Loucy (cell line): Measurements from ENCODE around the gene NPEPL1.

ENCODE experiments used
- H2AFZ ChIP-seq: fragments of 200-600 bp; sonication (generic); 2 replicates; pipeline ENCODE4 v1.6.0; 2016; ENCODE audit warnings: antibody characterized with exemption, mild to moderate bottlenecking, low read length, moderate library complexity
- H3F3A ChIP-seq: fragments of 200-600 bp; 2 replicates; pipeline ENCODE4 v1.6.0; 2016; ENCODE audit warnings: antibody characterized with exemption, low read depth, mild to moderate bottlenecking
- H3K27me3 ChIP-seq: fragments of 200-600 bp; sonication (generic); 2 replicates; pipeline ENCODE4 v1.6.1; 2014; ENCODE audit warnings: low read length, mild to moderate bottlenecking; ENCODE audit not compliant: insufficient read depth, poor library complexity, severe bottlenecking
- H3K36me3 ChIP-seq: fragments of 200-600 bp; sonication (generic); 2 replicates; pipeline ENCODE4 v1.6.1; 2016; ENCODE audit warnings: low read length; ENCODE audit not compliant: insufficient read depth
- H3K4me1 ChIP-seq: fragments of 200-600 bp; sonication (generic); 2 replicates; pipeline ENCODE4 v1.5.1; 2014; ENCODE audit warnings: low read length, mild to moderate bottlenecking; ENCODE audit not compliant: insufficient read depth, poor library complexity, severe bottlenecking
- H3K4me2 ChIP-seq: fragments of 200-600 bp; sonication (generic); 2 replicates; pipeline ENCODE4 v1.6.0; 2014; ENCODE audit warnings: antibody characterized with exemption, low read length, low read depth, mild to moderate bottlenecking; ENCODE audit not compliant: poor library complexity, severe bottlenecking
- H3K4me3 ChIP-seq: fragments of 200-600 bp; sonication (generic); 2 replicates; pipeline ENCODE4 v1.5.1; 2014; ENCODE audit warnings: low read length, mild to moderate bottlenecking, mixed read lengths; ENCODE audit not compliant: poor library complexity, severe bottlenecking
- H3K79me2 ChIP-seq: fragments of 200-600 bp; sonication (generic); 2 replicates; pipeline ENCODE4 v1.6.1; 2014; ENCODE audit warnings: low read length; ENCODE audit not compliant: insufficient read depth
- H3K9ac ChIP-seq: fragments of 200-600 bp; sonication (generic); 2 replicates; pipeline ENCODE4 v1.6.0; 2014; ENCODE audit warnings: mild to moderate bottlenecking, low read depth, low read length, moderate library complexity; ENCODE audit not compliant: poor library complexity, severe bottlenecking
- H3K9me2 ChIP-seq: fragments of 200-600 bp; sonication (generic); replicated peaks from 2 replicates; pipeline ENCODE4 v1.6.1; 2016; ENCODE audit warnings: low read depth, low read length, mixed read lengths
- H3K9me3 ChIP-seq: fragments of 200-600 bp; sonication (generic); 2 replicates; pipeline ENCODE4 v1.6.1; 2014; ENCODE audit warnings: mild to moderate bottlenecking, antibody characterized with exemption, low read length, low read depth; ENCODE audit not compliant: insufficient read depth
- H4K20me1 ChIP-seq: fragments of 200-600 bp; sonication (generic); 2 replicates; pipeline ENCODE4 v1.6.0; 2014; ENCODE audit warnings: antibody characterized with exemption, low read length, mild to moderate bottlenecking; ENCODE audit not compliant: insufficient read depth, poor library complexity, severe bottlenecking
- CTCF ChIP-seq: fragments of 200-600 bp; sonication (generic); conservative IDR thresholded peaks from 2 replicates; pipeline ENCODE4 v1.5.1; 2014; ENCODE audit warnings: mild to moderate bottlenecking, antibody characterized with exemption, low read length
- EZH2phosphoT487 ChIP-seq: fragments of 200-600 bp; IDR thresholded peaks from 2 replicates; pipeline ENCODE4 v1.6.1; 2018; ENCODE audit warnings: antibody characterized with exemption, mild to moderate bottlenecking, moderate library complexity, borderline replicate concordance

NPEPL1 gene

DNA sequence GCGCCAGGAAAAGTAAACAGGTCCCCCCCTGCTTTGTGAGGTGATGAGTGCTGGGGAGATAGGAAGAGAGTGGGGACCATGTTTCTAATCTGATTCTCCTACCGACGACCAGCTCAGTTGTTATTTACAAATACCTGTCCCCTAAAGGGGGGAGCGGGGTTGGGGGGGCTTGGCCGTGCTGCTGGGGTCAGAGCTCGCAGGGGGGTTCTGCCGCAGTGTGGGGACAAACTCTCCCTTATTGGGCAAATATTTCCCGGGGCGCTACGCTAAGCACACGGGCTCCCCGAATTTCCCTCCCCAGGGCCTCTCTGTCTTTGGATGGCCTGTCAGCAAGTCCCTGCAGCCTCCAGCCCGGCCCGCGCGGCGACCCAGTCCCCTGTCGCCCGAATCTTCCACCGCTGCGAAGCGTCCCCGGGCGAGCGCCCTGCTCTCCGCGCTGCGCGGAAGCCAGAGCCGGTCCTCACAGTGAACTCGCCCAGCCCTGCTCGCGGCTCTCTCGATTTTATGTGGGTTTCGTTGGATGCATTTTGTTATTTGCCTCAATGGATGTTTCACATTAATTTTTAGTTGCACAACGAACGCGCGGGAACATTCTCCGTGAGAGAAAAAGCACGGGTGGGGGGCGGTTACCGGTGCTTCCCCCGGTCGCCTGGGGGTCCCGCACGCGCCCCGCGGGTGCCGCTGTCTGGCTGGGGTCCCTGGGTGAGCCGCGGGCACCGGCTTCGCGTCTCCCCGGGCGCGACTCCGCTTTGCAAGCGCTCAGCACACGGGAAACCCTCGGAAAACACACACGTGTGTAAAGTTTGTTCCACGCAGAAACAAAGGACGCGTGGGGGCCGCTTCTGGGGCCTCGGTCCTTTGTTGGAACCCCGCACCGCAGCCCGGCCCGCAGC, 43.1 kb upstream of the NPEPL1 start:
- TF ChIP-seq EZH2phosphoT487 = no peak
- TF ChIP-seq CTCF = no peak
- Histone ChIP-seq H3K9ac (peak overlapping the region; percentile 91), H3K4me3 (peak overlapping the region; percentile 91)

DNA sequence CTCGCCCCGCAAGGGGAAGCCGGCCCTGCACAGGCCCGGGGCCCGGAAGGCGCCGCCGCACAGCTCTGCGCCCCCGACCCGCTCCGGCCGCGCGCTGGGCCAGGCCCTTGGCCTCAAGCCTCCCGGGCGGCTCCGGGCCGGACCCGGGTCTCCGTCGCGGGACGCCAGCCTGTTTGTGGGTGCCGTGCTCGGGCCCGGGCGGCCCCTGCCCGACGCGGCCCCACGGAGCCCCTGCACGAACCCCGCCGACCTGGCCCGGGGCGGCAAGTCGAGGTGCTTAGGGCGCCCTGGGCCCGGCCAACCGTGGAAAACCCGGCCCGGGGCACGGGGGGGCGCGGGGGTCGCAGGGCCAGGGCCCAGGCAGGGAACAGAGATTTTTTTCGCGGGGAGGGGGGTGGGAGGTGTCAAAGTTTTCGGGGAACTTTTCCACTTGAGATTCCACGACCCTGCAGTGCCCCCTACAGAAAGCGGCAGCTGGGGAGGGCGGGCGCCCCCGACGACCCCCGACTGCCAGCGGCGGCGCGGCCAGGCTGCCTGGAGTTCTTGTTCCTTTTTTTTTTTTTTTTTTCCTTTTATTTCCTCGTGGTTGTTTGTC, 42.3 kb upstream of the NPEPL1 start:
- no peaks in the 10 kb centered on the region for H3K9me3 ChIP-seq
- peak overlapping the region; percentile 76 for H3K4me2 ChIP-seq
- H3K79me2 ChIP-seq = peaks cover 42% of the 10 kb centered on the region
- H3K9ac ChIP-seq = peak overlapping the region; percentile 91
- no peaks in the 10 kb centered on the region for H3K9me2 ChIP-seq
- H3K4me1 ChIP-seq = peaks cover 27% of the 10 kb centered on the region
- TF ChIP-seq CTCF = peak; percentile 79
- no peak for TF ChIP-seq EZH2phosphoT487
- H2AFZ ChIP-seq = peak overlapping the region; percentile 94
- peak overlapping the region; percentile 91 for H3K4me3 ChIP-seq
- H3F3A ChIP-seq = no peaks in the 10 kb centered on the region
- H3K27me3 ChIP-seq = no peaks in the 10 kb centered on the region
- H3K36me3 ChIP-seq = no peaks in the 10 kb centered on the region
- H4K20me1 ChIP-seq = peaks cover 36% of the 10 kb centered on the region

More for the DNA sequence above, 43.1 kb upstream of the NPEPL1 start:
- Histone ChIP-seq H4K20me1 (peaks cover 29% of the 10 kb centered on the region), H3K79me2 (peaks cover 35% of the 10 kb centered on the region), H2AFZ (peak overlapping the region; percentile 94), H3K9me2 (no peaks in the 10 kb centered on the region), H3K27me3 (no peaks in the 10 kb centered on the region), H3K9me3 (no peaks in the 10 kb centered on the region), H3K4me2 (peak overlapping the region; percentile 76), H3K4me1 (peaks cover 22% of the 10 kb centered on the region), H3F3A (no peaks in the 10 kb centered on the region), H3K36me3 (no peaks in the 10 kb centered on the region)

- H2AFZ ChIP-seq = peak within 1 kb of the TSS; percentile 94
- peaks cover 42% of the 10 kb centered on the region for H4K20me1 ChIP-seq
- H3K4me3 ChIP-seq = peak within 1 kb of the TSS; percentile 91
- no peaks in the 10 kb centered on the region for H3K36me3 ChIP-seq
- H3K27me3 ChIP-seq = no peaks in the 10 kb centered on the region
- H3K9ac ChIP-seq = peak within 1 kb of the TSS; percentile 91
- peaks cover 34% of the 10 kb centered on the region for H3K4me1 ChIP-seq
- peak; percentile 57 for TF ChIP-seq CTCF
- no peak for TF ChIP-seq EZH2phosphoT487
- H3F3A ChIP-seq = no peaks in the 10 kb centered on the region
- peak within 1 kb of the TSS; percentile 95 for H3K4me2 ChIP-seq
- peaks cover 49% of the 10 kb centered on the region for H3K79me2 ChIP-seq
- no peaks in the 10 kb centered on the region for H3K9me3 ChIP-seq
- H3K9me2 ChIP-seq = no peaks in the 10 kb centered on the region
Observed at GRCh38 chr20:58650776-58651558, 41.6 kb upstream of the NPEPL1 start, which contains the start of gene STX16. Gene STX16 (plus strand): TSS chr20:58651283. CDS start chr20:58652007, 724 bp downstream.
